NCI-H2171 treated with DMSO at 0.1 percent for 48 hours (cell line): ENCODE measurements around the gene RAP1GDS1.
A peak's percentile ranks its signal among the peaks of the same experiment; 100 is the strongest.
"Not testable (repeated sequence)": the region's sequence is repeated elsewhere in the genome, so short reads cannot be mapped to it uniquely, and the experiment has no call there.

Experiments
- DNase-seq: peaks from one replicate; lab custom pipeline; 2025; lab: John Stamatoyannopoulos, UW

Gene RAP1GDS1

DNA sequence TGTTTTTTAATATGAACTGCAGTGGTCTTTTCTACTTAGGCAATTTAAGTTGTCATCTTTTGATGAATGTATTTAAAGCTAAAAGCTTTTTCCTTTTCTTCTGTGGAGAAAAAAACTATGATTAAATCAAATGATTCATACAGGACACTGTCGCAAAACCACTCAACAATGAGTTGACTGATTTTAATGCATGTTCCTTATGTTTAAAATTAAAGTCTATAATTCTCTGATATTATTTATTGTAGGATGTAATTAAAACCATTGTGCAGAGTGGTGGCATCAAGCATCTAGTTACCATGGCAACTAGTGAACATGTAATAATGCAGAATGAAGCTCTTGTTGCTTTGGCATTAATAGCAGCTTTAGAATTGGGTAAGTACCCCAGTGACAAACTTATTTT is 172.5 kb downstream of the RAP1GDS1 start:
- DNase-seq: no peak

DNA sequence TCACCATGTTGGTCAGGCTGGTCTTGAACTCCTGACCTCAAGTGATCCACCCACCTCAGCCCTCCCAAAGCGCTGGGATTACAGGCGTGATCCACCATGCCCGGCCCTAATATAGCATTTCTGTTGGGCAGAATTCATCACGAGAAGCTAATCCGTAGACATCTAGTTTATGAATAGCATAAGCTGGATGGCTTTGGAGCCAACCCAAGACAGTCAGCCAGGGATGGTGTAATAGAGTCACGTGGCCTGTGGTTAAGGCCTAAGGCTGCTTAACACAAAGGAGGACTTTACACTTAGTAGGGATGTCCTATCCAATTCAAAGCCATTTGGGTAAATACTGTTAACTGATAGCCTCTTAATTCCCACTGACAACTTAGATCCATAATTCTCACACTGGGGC is 173.6 kb downstream of the RAP1GDS1 start:
- no peak for DNase-seq

DNA sequence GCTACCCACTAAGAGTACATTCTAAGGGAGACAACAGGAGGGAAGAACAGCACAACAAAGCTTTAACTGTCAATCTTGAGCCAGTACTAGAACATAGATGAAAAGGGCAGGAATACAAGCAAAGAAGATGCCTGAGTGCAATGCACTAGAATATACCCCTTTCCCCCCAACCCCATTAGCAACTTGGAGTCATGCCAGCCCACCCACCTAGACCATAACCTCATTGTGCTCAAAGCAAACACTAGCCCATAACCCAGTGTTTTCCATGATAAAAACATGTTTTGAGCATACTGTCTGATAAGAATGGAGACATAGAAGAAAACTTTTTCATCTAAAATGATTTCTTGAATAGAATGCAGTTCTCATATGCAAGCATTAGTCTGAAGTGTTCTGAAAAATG is 183.2 kb downstream of the RAP1GDS1 start:
- no peak for DNase-seq

DNA sequence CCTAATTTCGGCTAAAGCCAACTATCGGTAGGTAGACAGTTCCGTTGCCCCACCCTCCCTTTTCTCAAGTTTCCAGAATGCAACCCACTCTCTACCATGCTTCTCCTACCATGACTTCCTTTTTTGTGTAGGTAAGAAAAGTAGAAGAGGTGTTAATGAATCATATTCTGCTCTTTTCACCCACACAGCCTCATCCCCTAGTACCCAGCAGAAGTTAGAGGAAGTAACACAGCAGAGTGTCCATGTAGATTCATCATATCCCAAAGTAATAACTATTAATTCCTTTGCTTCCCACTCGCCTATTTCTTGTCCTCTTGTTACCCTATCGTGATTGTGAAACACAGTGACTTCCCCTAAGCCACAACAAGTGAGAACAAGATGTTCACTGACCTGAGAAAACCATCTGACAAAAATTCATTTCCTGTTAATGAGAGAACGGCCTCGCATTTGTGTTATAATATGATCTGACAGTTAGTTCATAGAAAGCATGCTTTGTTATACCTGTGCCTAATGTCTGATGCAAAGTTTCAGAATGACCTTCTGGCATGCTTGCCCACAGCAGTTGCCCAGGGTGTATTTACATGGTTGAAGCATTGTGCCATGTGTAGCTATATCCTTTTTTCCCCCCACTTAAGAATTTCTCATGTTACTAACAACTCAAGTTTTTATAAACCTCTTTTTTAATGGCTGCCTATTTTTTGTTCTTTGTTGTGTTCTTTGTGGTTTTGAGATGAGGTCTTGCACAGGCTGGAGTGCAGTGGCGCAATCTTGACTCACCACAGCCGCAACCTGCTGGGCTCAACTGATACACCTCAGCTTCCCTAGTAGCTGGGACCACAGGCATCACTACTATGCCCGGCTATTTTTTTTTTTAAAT is 185.6 kb downstream of the RAP1GDS1 start:
- no peak for DNase-seq

DNA sequence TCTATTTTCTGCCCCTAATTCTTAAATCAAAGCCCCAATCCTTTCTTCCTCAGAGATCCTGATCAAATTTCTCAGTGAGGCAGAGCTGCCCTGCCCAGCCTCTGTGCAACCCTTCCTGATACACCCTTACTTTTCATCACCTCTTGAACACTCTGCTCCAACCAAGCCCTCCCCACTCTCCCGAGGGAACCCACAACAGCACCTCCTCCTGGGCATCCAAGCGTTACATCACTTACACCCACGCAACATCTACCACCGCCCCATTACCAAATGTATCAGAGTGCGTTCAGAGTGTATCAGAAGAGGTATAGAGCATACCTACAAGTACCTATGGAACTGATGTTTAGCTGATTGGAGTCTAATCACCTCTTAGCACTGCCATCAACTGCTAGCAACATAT is 186.5 kb downstream of the RAP1GDS1 start:
- DNase-seq: no peak

DNA sequence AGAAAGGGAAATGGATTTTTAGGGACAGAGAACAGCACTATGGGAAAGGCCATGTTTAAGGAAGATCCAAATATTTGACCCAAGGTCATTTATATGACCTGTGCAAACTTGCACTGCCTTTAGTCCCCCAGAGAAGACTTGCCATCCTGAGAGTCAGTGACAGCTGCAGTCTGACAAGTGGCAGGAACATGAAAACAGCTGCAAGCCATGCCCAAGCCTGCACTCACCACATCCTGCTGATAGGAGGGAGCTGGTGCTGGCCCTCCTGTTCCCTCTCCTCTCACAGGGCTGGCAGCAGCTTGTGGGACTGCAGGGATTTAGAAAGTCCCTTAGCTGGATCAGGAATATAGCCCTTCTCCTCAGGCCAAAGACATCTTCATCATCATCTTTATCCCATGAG is 187.7 kb downstream of the RAP1GDS1 start:
- peak; percentile 32 for DNase-seq

DNA sequence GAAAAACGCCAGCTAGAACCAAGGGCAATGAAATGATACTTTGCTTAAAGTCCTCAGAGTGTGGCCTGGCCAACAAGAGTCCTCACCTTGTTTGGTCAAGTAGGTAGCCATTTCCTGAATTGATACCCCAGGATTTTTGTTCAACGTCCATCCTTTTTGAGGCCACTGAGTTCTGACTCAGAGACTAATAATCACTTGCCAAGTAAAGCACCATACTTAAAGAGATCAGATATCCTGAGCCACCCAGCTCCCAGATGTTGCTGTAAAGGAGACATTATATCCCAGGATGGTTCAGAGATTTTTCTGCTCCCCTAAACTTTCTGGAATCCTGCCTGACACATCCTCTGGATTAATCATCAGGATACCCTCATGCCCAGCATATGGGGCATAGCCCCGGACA is 190.9 kb downstream of the RAP1GDS1 start:
- DNase-seq: no peak

DNA sequence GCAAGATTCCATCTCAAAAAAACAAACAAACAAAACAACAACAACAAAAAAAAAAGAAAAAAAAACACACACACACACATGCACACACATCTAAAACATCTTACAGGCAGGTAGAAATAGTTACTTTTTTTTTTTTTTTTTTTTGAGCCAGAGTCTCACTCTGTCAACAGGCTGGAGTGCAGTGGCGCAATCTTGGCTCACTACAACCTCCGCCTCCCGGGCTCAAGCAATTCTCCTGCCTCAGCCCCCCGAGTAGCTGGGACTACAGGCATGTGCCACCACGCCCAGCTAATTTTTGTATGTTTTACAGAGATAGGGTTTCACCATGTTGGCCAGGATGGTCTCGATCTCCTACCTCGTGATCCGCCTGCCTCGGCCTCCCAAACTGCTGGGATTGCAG is 196.2 kb downstream of the RAP1GDS1 start:
- DNase-seq: not testable (repeated sequence)

DNA sequence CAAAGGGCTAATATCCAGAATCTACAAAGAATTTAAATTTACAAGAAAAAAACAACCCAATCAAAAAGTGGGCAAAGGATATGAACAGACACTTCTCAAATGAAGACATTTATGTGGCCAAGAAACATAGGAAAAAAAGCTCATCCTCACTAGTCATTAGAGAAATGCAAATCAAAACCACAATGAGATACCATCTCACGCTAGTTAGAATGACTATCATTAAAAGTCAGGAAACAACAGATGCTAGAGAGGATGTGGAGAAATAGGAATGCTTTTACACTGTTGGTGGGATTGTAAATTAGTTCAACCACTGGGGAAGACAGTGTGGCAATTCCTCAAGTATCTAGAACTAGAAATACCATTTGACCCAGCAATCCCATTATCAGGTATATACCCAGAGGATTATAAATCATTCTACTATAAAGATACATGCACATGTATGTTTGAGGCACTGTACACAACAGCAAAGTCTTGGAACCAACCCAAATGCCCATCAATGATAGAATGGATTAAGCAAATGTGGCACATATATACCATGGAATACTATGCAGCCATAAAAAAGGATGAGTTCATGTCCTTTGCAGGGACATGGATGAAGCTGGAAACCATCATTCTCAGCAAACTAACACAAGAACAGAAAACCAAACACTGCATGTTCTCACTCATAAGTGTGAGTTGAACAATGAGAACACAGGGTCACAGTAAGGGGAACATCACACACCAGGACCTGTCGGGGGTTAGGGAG is 200.1 kb downstream of the RAP1GDS1 start:
- DNase-seq: not testable (repeated sequence)

DNA sequence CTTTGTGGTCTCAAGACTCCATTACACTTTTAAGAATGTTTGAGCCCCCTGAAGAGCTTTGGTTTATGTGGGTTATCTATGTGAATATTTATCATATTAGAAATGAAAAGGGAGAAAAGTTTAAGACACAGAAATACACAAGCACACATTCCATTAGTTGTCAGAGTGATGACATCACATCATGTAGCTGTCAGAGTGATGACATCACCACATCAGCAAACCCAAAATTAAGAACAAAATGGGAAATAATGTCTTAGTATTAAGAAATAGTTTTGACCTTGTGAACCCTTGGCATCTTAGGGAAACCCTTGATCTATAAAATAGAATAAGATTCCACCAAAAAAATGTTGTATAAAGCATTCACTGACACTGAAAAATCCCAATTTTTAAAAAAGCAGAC is 201.3 kb downstream of the RAP1GDS1 start:
- DNase-seq: no peak

DNA sequence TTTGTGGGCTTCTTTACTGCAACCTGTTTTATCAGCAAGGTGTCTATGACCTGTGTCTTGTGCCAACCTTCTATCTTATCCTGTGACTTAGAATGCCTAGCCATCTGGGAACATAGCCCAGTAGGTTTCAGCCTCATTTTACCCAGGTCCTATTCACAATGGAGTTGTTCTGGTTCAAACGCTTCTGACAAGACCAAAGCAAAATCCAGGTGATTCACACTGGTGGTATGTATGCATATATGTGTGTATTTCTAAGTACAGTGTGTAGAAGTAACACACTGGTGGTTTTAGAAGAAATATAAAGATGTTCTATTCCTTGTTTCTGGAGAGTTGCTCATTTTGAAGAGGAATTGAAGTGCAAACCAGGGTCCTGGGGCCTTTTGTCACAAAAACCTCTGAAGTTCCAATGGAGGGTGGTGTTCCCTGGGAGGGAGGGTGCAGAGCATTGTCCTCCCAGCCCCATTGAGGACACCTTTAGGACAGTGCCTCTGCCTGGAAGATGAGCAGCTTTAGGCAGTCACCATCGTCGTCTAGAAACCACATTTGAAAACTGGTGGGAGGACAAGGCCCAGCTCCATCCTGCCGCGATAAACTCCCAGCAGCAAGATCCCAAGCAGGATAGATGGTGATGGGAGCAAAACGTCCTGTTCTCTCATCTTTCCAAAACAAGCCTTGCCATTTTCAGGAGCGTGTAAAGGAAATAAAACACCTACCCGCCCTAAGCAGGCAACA is 205.8 kb downstream of the RAP1GDS1 start:
- no peak for DNase-seq

DNA sequence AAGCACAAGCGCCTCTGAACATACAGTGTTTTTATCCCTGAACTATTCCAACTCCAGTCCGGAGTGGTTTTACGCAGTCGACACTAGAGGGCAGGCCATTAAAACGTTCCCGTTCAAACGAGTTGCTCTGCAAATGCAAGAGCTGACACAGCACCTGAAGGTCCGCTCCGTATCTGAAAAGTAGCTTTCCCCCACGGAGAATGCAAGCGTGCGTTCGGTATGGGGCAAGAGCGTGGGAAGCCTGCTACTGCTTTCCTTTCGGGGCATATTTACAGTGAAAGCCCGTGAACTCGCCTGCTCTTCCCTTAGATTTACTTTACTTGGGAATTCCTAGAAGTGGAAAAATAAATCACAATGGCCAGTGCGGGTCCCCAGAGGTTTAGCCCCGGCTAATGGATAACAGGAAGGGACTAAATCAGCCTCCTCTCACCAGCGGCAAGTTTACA is 206.5 kb downstream of the RAP1GDS1 start:
- peak; percentile 77 for DNase-seq

DNA sequence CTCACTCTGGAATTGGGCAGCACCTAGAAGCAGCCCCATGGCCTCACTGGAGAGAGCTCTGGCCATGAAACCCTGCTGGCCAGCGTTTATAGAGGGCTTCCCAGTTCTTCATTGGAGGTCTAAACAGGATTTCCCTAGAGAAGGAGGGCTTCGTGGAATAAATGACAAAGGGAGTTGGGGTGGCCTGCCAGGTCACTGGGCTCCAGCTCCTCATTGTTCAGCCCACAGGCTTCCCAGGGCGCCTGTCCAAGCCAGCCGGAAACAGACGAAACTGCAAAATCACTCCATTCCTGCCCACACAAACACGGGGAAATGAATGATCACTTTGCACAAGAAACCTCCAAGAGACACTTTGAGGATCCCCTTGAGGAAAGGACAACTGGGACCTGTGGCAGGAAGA is 207.5 kb downstream of the RAP1GDS1 start:
- no peak for DNase-seq

DNA sequence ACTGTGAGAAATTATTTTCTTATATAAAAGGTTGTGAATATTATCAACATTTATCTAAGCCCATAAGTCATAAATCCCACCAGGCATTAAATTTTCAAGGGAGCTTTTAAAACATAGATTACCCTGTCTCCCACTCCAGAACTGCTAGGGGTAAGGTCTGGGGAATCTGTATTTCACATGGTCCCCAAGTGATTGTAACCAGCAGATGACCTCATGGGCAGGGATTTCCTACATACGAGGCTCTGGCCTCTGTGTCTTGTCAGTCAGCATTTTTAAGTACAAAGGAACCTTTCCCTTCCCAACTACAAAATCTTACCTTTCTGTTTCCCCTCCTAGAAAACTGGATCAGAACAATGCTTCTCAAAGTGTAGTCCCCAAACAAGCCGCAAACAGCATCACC is 208.6 kb downstream of the RAP1GDS1 start:
- DNase-seq: no peak

DNA sequence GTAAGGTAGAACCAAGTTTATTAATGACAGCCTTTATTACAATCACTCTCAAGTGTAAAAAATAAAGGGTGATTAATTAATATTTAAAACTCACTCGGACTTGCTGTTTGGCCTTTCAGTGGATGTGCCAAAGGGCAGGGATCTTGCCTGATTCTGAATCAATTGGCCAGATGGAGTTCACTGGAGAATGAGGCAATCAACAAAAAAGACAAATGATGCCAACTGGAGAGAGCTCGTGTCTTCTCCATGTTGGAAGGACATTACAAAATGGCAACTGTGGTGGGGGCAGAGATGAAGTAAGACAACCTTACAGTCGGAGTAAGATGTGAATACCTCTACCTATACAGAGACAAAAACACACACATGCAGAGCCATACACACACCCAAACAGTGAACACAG is 209.2 kb downstream of the RAP1GDS1 start:
- no peak for DNase-seq

DNA sequence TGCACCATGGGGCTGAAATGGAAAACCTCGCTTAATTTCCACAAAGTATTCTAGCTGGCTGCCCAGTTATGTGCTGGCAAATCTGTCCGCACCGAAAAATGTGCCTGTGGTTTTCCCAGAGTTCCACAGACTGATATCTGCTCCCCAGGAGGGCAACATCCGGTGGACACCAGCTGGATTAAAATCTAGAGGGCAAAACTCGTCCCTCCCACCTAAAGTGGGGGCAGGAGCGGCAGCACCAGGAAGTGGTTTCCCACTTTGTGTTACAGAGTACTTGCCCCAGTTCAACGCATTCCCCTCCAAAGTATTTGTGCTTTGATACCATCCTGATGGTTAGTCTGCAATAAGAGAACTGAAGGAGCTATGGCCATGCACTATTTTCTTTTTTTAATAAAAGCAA is 209.6 kb downstream of the RAP1GDS1 start:
- no peak for DNase-seq

DNA sequence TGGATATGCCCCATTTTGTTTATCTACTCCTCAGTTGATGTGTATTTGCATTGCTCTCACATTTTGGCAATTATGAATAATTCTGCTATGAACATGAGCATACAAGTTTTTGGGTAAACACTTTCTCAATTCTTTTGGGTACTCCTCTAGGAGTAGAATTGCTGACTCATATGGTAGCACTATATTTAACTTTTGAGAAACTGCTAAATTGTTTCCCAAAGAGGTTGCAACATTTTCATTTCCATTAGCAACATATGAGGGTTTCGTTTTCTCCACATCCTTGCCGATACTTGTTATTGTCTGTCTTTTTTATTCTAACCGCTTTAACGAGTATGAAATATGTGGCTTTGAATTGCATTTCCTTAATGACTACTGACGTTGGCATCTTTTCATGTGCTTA is 211.9 kb downstream of the RAP1GDS1 start:
- no peak for DNase-seq

DNA sequence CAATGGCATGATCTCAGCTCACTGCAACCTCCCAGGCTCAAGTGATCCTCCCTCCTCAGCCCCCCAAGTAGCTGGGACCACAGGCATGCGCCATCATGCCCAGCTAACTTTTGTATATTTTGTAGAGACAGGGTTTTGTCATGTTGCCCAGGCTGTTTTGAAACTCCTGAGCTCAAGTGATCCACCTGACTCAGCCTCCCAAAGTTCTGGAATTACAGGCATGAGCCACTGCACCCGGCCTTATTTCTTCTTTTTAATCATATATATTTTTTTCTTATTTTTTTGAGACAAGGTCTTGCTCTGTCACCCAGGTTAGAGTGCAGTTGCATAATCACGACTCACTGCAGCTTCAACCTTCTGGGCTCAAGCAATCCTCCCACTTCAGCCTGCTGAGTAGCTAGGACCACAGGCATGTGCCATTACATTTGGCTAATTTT is 213.2 kb downstream of the RAP1GDS1 start:
- DNase-seq: no peak

DNA sequence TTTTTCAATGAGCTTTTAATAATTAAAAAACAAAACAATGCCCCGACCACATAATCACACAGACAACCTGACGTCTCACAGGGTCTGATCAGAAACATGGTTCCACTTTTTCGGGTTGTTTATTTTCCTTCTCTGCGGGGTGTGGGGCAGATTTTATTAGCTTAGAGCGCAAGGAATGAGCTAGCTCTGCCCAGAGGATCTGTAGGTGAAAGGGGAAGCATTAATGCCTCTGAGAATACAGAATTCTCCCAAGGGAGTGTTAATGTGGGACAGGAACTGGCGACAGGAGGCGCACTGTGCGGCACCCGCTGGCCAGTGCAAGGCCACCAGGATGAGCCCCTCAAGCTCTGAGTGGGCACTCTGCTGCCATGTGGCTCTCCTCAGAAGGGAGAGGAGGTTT is 215.7 kb downstream of the RAP1GDS1 start:
- DNase-seq: no peak

DNA sequence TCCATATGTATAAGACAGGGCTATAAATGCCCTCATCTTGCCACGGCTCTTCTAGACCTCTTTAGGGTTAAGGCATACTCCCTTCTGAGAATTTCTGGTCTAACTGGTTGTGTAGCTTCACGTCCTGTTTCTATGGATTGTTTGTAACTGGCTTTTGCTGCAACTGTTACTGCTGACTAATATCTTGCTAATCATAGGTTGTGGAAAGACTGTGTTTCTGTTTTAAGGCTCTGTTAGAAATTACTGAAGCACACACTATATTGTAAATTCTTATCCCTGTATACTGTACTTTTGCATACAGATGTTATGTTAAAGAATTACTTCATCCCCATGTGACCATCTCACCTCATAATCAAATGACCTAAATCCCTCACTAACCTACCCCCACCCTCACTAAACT is 218.4 kb downstream of the RAP1GDS1 start:
- not testable (repeated sequence) for DNase-seq

DNA sequence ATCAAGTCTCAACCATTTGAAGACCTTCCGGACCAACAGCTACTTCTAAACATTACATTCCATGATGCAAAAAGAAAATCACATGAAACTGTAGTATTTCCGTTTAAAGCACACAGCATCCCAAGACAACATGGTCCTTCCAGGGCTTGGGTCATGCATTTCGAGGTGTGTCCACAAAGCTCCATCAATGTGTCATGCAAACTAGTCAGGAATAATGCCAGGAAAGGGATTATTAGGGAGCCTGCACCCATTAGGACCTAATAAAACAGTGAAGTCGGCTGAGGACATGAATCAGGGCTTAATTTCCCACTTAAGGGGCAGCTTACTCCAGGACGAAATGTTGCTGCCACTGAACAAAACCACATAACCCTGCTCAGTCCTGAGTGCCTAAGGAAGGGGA is 219.4 kb downstream of the RAP1GDS1 start:
- DNase-seq: no peak

DNA sequence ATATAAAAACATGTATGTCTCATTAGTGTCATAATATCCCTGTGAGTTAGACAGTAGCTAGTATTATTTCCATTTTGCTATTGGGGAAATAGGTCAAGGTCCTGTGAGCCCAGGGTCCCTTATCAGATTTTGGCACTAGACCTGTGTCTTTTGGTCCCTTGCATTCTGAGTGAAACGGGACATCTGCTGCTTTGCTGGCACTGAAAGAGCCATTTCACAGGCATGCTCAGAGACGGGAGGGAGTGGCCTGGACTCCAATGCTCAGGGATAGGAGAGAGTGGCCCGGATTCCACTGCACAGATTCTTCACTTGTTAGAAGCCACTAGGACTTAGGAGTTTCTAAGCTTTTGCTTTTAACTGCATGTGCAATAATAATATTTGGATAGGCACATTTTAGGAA is 220.0 kb downstream of the RAP1GDS1 start:
- DNase-seq: no peak

DNA sequence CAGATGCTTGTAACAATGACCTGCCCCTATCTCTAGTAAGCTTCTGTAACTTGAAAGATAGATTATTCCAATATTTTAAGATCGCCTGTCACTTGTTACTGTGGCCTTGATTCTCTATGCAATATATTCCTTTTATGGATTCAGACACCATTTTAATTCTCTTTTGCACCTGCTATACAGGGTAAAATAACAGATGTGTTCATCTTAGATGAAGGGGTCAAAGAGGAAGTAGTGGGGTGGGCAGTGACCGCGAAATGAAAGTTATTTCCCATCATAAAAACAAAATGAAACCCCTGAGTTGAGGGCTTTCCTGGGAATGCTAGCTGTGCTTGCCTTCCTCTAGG is 221.3 kb downstream of the RAP1GDS1 start:
- DNase-seq: no peak
